Endothelial cell of umbilical vein (primary cell): ENCODE measurements around the gene SYTL1. TPM values are rescaled to one million over a fixed set of nuclear protein-coding genes. Genes with fewer than 3 reads are reported as not detected.
A peak's percentile ranks its signal among the peaks of the same experiment; 100 is the strongest.

ENCODE experiments used
- Bru-seq: library from RNA; stranded (reverse); fragments of 400-500 nt; gene quantifications from one replicate; lab custom pipeline; 2021; lab: Mats Ljungman, UMichigan
- BruChase-seq, 2 experiments: library from RNA; stranded (reverse); fragments of 400-500 nt; gene quantifications; one replicate each; lab custom pipeline; 2021; lab: Mats Ljungman, UMichigan
- BruUV-seq: library from RNA; stranded (reverse); fragments of 400-500 nt; replicated peaks from 2 replicates; lab custom pipeline; 2021; lab: Mats Ljungman, UMichigan
- CTCF ChIA-PET: fragments of 300-600, 350-600 bp; sonication (Branson Sonifier 250); formaldehyde crosslinking; loops from one replicate; lab custom pipeline; 2021; ENCODE audit warnings: antibody characterized with exemption, inconsistent platforms; lab: Charles Lee
- POLR2A ChIA-PET: fragments of 300-600, 350-600 bp; sonication (Branson Sonifier 250); formaldehyde crosslinking; loops from one replicate; lab custom pipeline; 2021; ENCODE audit warnings: antibody characterized with exemption, inconsistent platforms; lab: Charles Lee
- DNase-seq: peaks from one replicate; pipeline ENCODE4 v3.0.0-alpha.2; 2011; ENCODE audit warnings: low read depth, low spot score
- FAIRE-seq: peaks from 2 replicates; lab custom pipeline; 2011; peaks lifted over from hg19 to GRCh38; lab: Jason Lieb, UNC
- H2AFZ ChIP-seq: 2 replicates; pipeline ENCODE4 v1.6.0; 2012; ENCODE audit warnings: low read depth, low read length, control low read depth, inconsistent platforms
- H3K27ac ChIP-seq: 2 replicates; pipeline ENCODE4 v1.5.1; 2011; ENCODE audit warnings: low read depth, mild to moderate bottlenecking, control low read depth, low read length, moderate library complexity; ENCODE audit not compliant: insufficient read depth
- H3K27me3 ChIP-seq, 2 experiments: 2 replicates each; pipeline versions ENCODE4 v1.6.0 to v1.6.1; 2011; ENCODE audit warnings: low read length in 2 of 2, mixed read lengths in 1 of 2; ENCODE audit not compliant: control insufficient read depth in 2 of 2, insufficient read depth in 2 of 2
- H3K36me3 ChIP-seq, 2 experiments: 2 replicates in 1 of 2; 3 replicates in 1 of 2; pipeline ENCODE4 v1.5.1; 2011; ENCODE audit warnings: low read length in 2 of 2, mild to moderate bottlenecking in 1 of 2, moderate library complexity in 1 of 2; ENCODE audit not compliant: control insufficient read depth in 2 of 2, insufficient read depth in 2 of 2; ENCODE audit errors: extremely low read depth in 1 of 2
- H3K4me1 ChIP-seq: 3 replicates; pipeline ENCODE4 v1.5.1; 2011; ENCODE audit warnings: mild to moderate bottlenecking, low read length; ENCODE audit not compliant: control insufficient read depth, insufficient read depth; ENCODE audit errors: extremely low read depth
- H3K4me2 ChIP-seq: 2 replicates; pipeline ENCODE4 v1.6.1; 2011; ENCODE audit warnings: low read length, control low read depth, mixed read lengths; ENCODE audit not compliant: insufficient read depth
- H3K4me3 ChIP-seq, 3 experiments: fragments of 200-600 bp in 1 of 3; sonication (generic), shearing (Covaris generic) in 1 of 3; replicated peaks in 1 of 3; 2 replicates each; pipeline ENCODE4 v1.5.1; 2011 to 2016; ENCODE audit warnings: control low read depth in 3 of 3, low read length in 3 of 3, mild to moderate bottlenecking in 2 of 3, inconsistent platforms in 1 of 3, low read depth in 1 of 3, moderate library complexity in 1 of 3; ENCODE audit not compliant: insufficient read depth in 1 of 3
- H3K79me2 ChIP-seq: 2 replicates; pipeline ENCODE4 v1.6.0; 2012; ENCODE audit warnings: low read length, inconsistent platforms; ENCODE audit not compliant: control insufficient read depth, insufficient read depth
- H3K9ac ChIP-seq: replicated peaks from 2 replicates; pipeline ENCODE3; 2011; ENCODE audit warnings: low read length, control low read depth; ENCODE audit not compliant: insufficient read depth; ENCODE audit errors: extremely low read depth
- H3K9me1 ChIP-seq: replicated peaks from 3 replicates; pipeline ENCODE4 v1.6.0; 2011; ENCODE audit warnings: mild to moderate bottlenecking, low read length; ENCODE audit not compliant: control insufficient read depth, insufficient read depth; ENCODE audit errors: extremely low read depth
- H3K9me3 ChIP-seq: replicated peaks from 2 replicates; pipeline ENCODE4 v1.5.1; 2012; ENCODE audit warnings: low read length, inconsistent platforms; ENCODE audit not compliant: control insufficient read depth, insufficient read depth
- H4K20me1 ChIP-seq: replicated peaks from 2 replicates; pipeline ENCODE3; 2011; ENCODE audit warnings: mild to moderate bottlenecking, low read length; ENCODE audit not compliant: control insufficient read depth, insufficient read depth; ENCODE audit errors: extremely low read depth
- CTCF ChIP-seq, 2 donors: IDR thresholded peaks; 1 replicate in 1 of 2; 2 replicates in 1 of 2; pipeline ENCODE4 v1.5.1; 2011; ENCODE audit warnings: low read length in 2 of 2, mild to moderate bottlenecking in 2 of 2, moderate library complexity in 2 of 2, control low read depth in 1 of 2, inconsistent platforms in 1 of 2, low read depth in 1 of 2; ENCODE audit not compliant: insufficient read depth in 1 of 2; ENCODE audit errors: extremely low read depth in 1 of 2
- EZH2 ChIP-seq: IDR thresholded peaks from 2 replicates; pipeline ENCODE4 v1.6.1; 2012; ENCODE audit warnings: borderline replicate concordance, low read depth, mild to moderate bottlenecking, moderate library complexity, low read length, inconsistent platforms; ENCODE audit not compliant: severe bottlenecking
- JUN ChIP-seq: IDR thresholded peaks from 2 replicates; pipeline ENCODE4 v1.6.1; 2011; ENCODE audit warnings: borderline replicate concordance, low read depth; ENCODE audit not compliant: insufficient read length, insufficient read depth
- POLR2A ChIP-seq: IDR thresholded peaks from 2 replicates; pipeline ENCODE4 v1.6.1; 2012; ENCODE audit warnings: low read depth, mild to moderate bottlenecking, control low read depth, low read length
- dilution Hi-C: fragments of 300-500 bp; cut with MboI; formaldehyde crosslinking; loops from one replicate; pipeline ENCODE4 v1.15.0; 2019; ENCODE audit warnings: low sequenced_read_pairs; ENCODE audit not compliant: extremely low pct_ligation_motif_present
- intact Hi-C: fragments of 100-400 bp; cut with micrococcal nuclease; formaldehyde crosslinking; loops from one replicate; pipeline ENCODE4 v1.10.0; 2022
- long read RNA-seq: library from polyadenylated mRNA; stranded (forward); transcript quantifications from one replicate; pipeline ENCODE4 v2.0.0, GENCODE V29; 2021
- polyA minus RNA-seq, 3 experiments: library from RNA; depleted of rRNA, polyadenylated mRNA; stranded (reverse); fragments of >200 nt; gene quantifications; 1 replicate in 1 of 3; 2 replicates in 2 of 3; pipeline ENCODE4 v1.2.3, GENCODE V29; 2011
- polyA plus RNA-seq, 4 experiments: library from polyadenylated mRNA; depleted of rRNA in 3 of 4; stranded (reverse) in 3 of 4; unstranded in 1 of 4; fragments of >200 nt; gene quantifications; 2 replicates each; pipeline versions ENCODE4 v1.2.1 to v1.2.3, GENCODE V29; 2011 to 2012; ENCODE audit warnings: missing spikeins in 1 of 4
- total RNA-seq: library from RNA; stranded (reverse); gene quantifications from 2 replicates; pipeline ENCODE4 v1.2.3, GENCODE V29; 2021

SYTL1 gene, protein sequence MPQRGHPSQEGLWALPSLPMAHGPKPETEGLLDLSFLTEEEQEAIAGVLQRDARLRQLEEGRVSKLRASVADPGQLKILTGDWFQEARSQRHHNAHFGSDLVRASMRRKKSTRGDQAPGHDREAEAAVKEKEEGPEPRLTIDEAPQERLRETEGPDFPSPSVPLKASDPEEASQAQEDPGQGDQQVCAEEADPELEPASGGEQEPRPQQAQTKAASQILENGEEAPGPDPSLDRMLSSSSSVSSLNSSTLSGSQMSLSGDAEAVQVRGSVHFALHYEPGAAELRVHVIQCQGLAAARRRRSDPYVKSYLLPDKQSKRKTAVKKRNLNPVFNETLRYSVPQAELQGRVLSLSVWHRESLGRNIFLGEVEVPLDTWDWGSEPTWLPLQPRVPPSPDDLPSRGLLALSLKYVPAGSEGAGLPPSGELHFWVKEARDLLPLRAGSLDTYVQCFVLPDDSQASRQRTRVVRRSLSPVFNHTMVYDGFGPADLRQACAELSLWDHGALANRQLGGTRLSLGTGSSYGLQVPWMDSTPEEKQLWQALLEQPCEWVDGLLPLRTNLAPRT
- not detected in 2 replicates for total RNA-seq
- polyA plus RNA-seq = 0.04 and 0.29 TPM in 2 replicates
- polyA plus RNA-seq (2011; cell fraction: cytosol; rRNA removed) = 0.04 and 0.10 TPM in 2 replicates
- 0.22 and 0.48 TPM in 2 replicates for polyA plus RNA-seq (2011; cell fraction: nucleus; rRNA removed)
- polyA plus RNA-seq (2012) = 0.08 TPM in 1 of 2 replicates, not detected in the other
- polyA minus RNA-seq = 0.49 TPM in 1 of 2 replicates, not detected in the other
- polyA minus RNA-seq (2011; cell fraction: cytosol; rRNA and poly(A)+ RNA removed) = not detected
- polyA minus RNA-seq (2011; cell fraction: nucleus; rRNA and poly(A)+ RNA removed) = not detected in 2 replicates
- percentile 11 among the genes with signal in this experiment for Bru-seq, nascent RNA
- BruChase-seq, experiment 1, labeled RNA remaining after a 6-hour chase = percentile 11 among the genes with signal in this experiment
- BruChase-seq, experiment 2, labeled RNA remaining after a 2-hour chase = percentile 7 among the genes with signal in this experiment
- long read RNA-seq = 0 reads

- no peak within 1 kb of the TSS for H3K4me2 ChIP-seq
- intact Hi-C loops (no loop called here), dilution Hi-C loops (no loop called here)
- POLR2A ChIA-PET = no interaction called here
- H3K79me2 ChIP-seq = no peaks in the 10 kb centered on the region
- TF ChIP-seq EZH2 = no peak
- no peak for TF ChIP-seq JUN
- no peak for TF ChIP-seq POLR2A
- no peak for TF ChIP-seq CTCF (IDR thresholded peaks at IDR 0.05; ENCODE audit: extremely low read depth in 1 of 2, insufficient read depth in 1 of 2, low read depth in 1 of 2, low read length in 2 of 2)
- DNase-seq (no peak), FAIRE-seq (no peak)
- no peak within 1 kb of the TSS for H2AFZ ChIP-seq
- no peak within 1 kb of the TSS for H3K27ac ChIP-seq
- no peaks in the 10 kb centered on the region for H3K9me3 ChIP-seq
- H3K4me3 ChIP-seq = no peak within 1 kb of the TSS
- no peak within 1 kb of the TSS for H3K9ac ChIP-seq
- no peaks in the 10 kb centered on the region for H3K4me1 ChIP-seq
- CTCF ChIA-PET = interaction anchor here (0.9 to 2.4 kb wide), 4 partner anchors 9 to 46 kb away, joined by 3 to 13 read pairs (median 4); no protein-coding TSS in a partner anchor
- no peaks in the 10 kb centered on the region for H4K20me1 ChIP-seq
- no peaks in the 10 kb centered on the region for H3K9me1 ChIP-seq
- BruUV-seq = no TSS peak
- H3K36me3 ChIP-seq = peaks cover 0 to under 1% of the 10 kb centered on the region in 2 experiments
- no peaks in the 10 kb centered on the region for H3K27me3 ChIP-seq
Observed at GRCh38 chr1:27341525-27342252, at the start of gene SYTL1. SYTL1 (plus strand) TSS chr1:27342022; CDS start chr1:27345335, 3,313 bp downstream.
